GM19099 (cell line): Measurements from ENCODE around the gene ELF2.

Experiments used
- POLR2A ChIP-seq: IDR thresholded peaks from 3 replicates; pipeline ENCODE4 v1.6.1; 2011; ENCODE audit warnings: low read depth; ENCODE audit not compliant: insufficient read length; ENCODE audit errors: extremely low read depth

Gene ELF2

GRCh38 chr4:139118365-139118764 is 58.7 kb downstream of the ELF2 start:
- TF ChIP-seq POLR2A: no peak

- TF ChIP-seq POLR2A: no peak
Measured at GRCh38 chr4:139115226-139115625, 61.8 kb downstream of the ELF2 start.

- TF ChIP-seq POLR2A: no peak
Measured at GRCh38 chr4:139112650-139113049, 64.4 kb downstream of the ELF2 start.

GRCh38 chr4:139108567-139109128 is 68.4 kb downstream of the ELF2 start:
- TF ChIP-seq POLR2A: no peak

- no peak for TF ChIP-seq POLR2A
Measured at GRCh38 chr4:139099366-139099982, 77.5 kb downstream of the ELF2 start.

- TF ChIP-seq POLR2A: no peak
Measured at GRCh38 chr4:139092271-139092670, 84.7 kb downstream of the ELF2 start.

- no peak for TF ChIP-seq POLR2A
Measured at GRCh38 chr4:139085141-139085540, 91.9 kb downstream of the ELF2 start.

- TF ChIP-seq POLR2A: no peak
Measured at GRCh38 chr4:139084804-139085093, 92.3 kb downstream of the ELF2 start.

GRCh38 chr4:139083956-139084803 is 92.8 kb downstream of the ELF2 start:
- TF ChIP-seq POLR2A: peak; percentile 75

- peak; percentile 49 for TF ChIP-seq POLR2A
Measured at GRCh38 chr4:139083607-139083955, 93.4 kb downstream of the ELF2 start.

- TF ChIP-seq POLR2A: peak; percentile 51
Measured at GRCh38 chr4:139082750-139083606, 94.0 kb downstream of the ELF2 start.

GRCh38 chr4:139078926-139079325 is 98.1 kb downstream of the ELF2 start:
- no peak for TF ChIP-seq POLR2A

GRCh38 chr4:139077567-139078355 is 99.3 kb downstream of the ELF2 start:
- TF ChIP-seq POLR2A: no peak

- TF ChIP-seq POLR2A: no peak
Measured at GRCh38 chr4:139076016-139076744, 100.8 kb downstream of the ELF2 start.
